NCI-H146 (cell line): Measurements from ENCODE around the gene SEC14L1.
"Not testable (repeated sequence)": the region's sequence is repeated elsewhere in the genome, so short reads cannot be mapped to it uniquely, and the experiment has no call there.

Experiments
- DNase-seq: peaks from one replicate; lab custom pipeline; 2025; lab: John Stamatoyannopoulos, UW

SEC14L1 gene

GRCh38 chr17:77116371-77116860, 24.4 kb upstream of the SEC14L1 start:
- DNase-seq: no peak

GRCh38 chr17:77117415-77117814, 23.4 kb upstream of the SEC14L1 start:
- DNase-seq: no peak

GRCh38 chr17:77118251-77118928, 22.4 kb upstream of the SEC14L1 start:
- DNase-seq: no peak

GRCh38 chr17:77119668-77120301, 21.0 kb upstream of the SEC14L1 start:
- peak; percentile 68 for DNase-seq

- DNase-seq: no peak
These were observed 19.9 kb upstream of the SEC14L1 start for GRCh38 chr17:77120868-77121267.

GRCh38 chr17:77124192-77124889, 16.4 kb upstream of the SEC14L1 start:
- DNase-seq: no peak

GRCh38 chr17:77125432-77125901, 15.3 kb upstream of the SEC14L1 start:
- DNase-seq: no peak

- peak; percentile 66 for DNase-seq
These were observed 14.2 kb upstream of the SEC14L1 start for GRCh38 chr17:77126519-77126918.

- no peak for DNase-seq
These were observed 12.9 kb upstream of the SEC14L1 start for GRCh38 chr17:77127735-77128361.

GRCh38 chr17:77128896-77129567, 11.7 kb upstream of the SEC14L1 start:
- peak; percentile 13 for DNase-seq

- peak; percentile 12 for DNase-seq
These were observed 11.0 kb upstream of the SEC14L1 start for GRCh38 chr17:77129568-77130301.

GRCh38 chr17:77130525-77130924, 10.2 kb upstream of the SEC14L1 start:
- no peak for DNase-seq

GRCh38 chr17:77131904-77132303, 8.9 kb upstream of the SEC14L1 start:
- DNase-seq: no peak

GRCh38 chr17:77132411-77133086, 8.2 kb upstream of the SEC14L1 start:
- no peak for DNase-seq

GRCh38 chr17:77133087-77133638, 7.6 kb upstream of the SEC14L1 start:
- no peak for DNase-seq

GRCh38 chr17:77136420-77136767, 4.4 kb upstream of the SEC14L1 start:
- no peak for DNase-seq

GRCh38 chr17:77137111-77137510, 3.7 kb upstream of the SEC14L1 start:
- no peak for DNase-seq

GRCh38 chr17:77137886-77138285, 2.9 kb upstream of the SEC14L1 start:
- DNase-seq: not testable (repeated sequence)

- DNase-seq: peak; percentile 99
These were observed 447 bp upstream of the SEC14L1 start for GRCh38 chr17:77140166-77140877.
